ENCODE data around the gene CCDC142. TPM values are rescaled to one million over a fixed set of nuclear protein-coding genes. Genes with fewer than 3 reads are reported as not detected.

Gene CCDC142
- total and polyA plus RNA-seq, 9 of the 15 experiments (the other 6 are each of a cell fraction or from before 2014, with no cell fraction given), result 0.55 to 11.7 (median 7.2) TPM

DNA sequence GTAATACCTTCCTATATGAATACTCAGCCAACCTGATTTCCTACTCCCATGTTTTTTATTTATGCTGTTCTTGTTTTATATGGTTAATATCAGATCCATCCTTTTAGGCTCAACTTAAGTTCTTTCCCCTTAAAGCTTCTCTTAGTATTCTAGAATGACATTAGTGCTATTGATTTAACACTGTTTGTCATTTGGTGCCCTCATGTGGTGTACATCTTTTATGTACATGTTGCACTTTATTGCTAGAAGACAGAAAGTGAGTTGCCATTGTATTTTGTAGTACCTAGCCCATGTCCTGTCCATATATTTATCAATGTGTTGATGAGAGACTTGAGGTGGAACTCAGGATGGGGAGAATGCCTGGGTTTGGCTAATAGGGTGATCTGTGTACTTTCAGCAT, 49.4 kb upstream of the CCDC142 start:
- BruUV-seq (replicated peaks), result no TSS peak
- H2AFZ ChIP-seq (ENCODE audit: low read depth, low read length), result no peak overlapping the region
- H3K27ac ChIP-seq (ENCODE audit: extremely low read depth, low read depth, low read length), result no peak overlapping the region
- H3K9ac ChIP-seq (ENCODE audit: insufficient read depth in 1 of 2, low read depth in 2 of 2, low read length in 2 of 2), result no peak overlapping the region
- peak in 1 of 4 experiments; percentile 41 for DNase-seq (ENCODE audit: extremely low read depth in 1 of 4, low spot score in 3 of 4)
- no peak overlapping the region for H3K4me3 ChIP-seq
- peaks cover 5% of the 10 kb centered on the region; the same call in 1 of the 2 replicates for H4K20me1 ChIP-seq (replicated peaks; ENCODE audit: control insufficient read depth, insufficient read depth, low read length)
- peaks cover 49% of the 10 kb centered on the region for H3K36me3 ChIP-seq (ENCODE audit: control insufficient read depth, insufficient read depth, low read length)
- ChIA-PET CTCF (ENCODE audit: low intra/inter-chr PET ratio) (interaction anchor here (0.7 to 2.0 kb wide), 6 partner anchors 49 to 1044 kb away, joined by 3 to 12 read pairs (median 4); partner anchors contain the start of genes CCDC142 and TTC31), POLR2A (interaction anchor here (0.9 to 3.9 kb wide), 8 partner anchors 7 to 333 kb away, joined by 3 to 25 read pairs (median 8); partner anchors contain the start of genes CCDC142, TTC31 and WBP1)
- peaks cover 46% of the 10 kb centered on the region for H3K79me2 ChIP-seq (ENCODE audit: control insufficient read depth, insufficient read depth, low read length)
- in situ Hi-C loops (cut with MboI) (no loop called here), intact Hi-C loops (cut with micrococcal nuclease) (loop anchor here (1.0 to 5.0 kb wide), 4 partner anchors 49 to 280 kb away; partner anchors contain the start of gene TTC31)
- H3K27me3 ChIP-seq (ENCODE audit: control insufficient read depth in 2 of 2, insufficient read depth in 2 of 2, low read length in 2 of 2), result no peaks in the 10 kb centered on the region
- H3K9me1 ChIP-seq (ENCODE audit: control insufficient read depth, insufficient read depth, low read length), result peaks cover 3% of the 10 kb centered on the region
- peak overlapping the region; percentile 97 for H3K4me2 ChIP-seq (ENCODE audit: insufficient read depth, low read length)
- ATAC-seq, result no peak
- H3K4me1 ChIP-seq (replicated peaks in 1 of 2; ENCODE audit: control insufficient read depth in 2 of 2, insufficient read depth in 2 of 2, low read length in 2 of 2), result peaks cover 28 to 45% of the 10 kb centered on the region in 2 experiments
- no peaks in the 10 kb centered on the region for H3K9me3 ChIP-seq (replicated peaks; ENCODE audit: control insufficient read depth, insufficient read depth, low read depth, low read length)
- no peak for FAIRE-seq
- no peak for TF ChIP-seq GTF2F1 (IDR thresholded peaks at IDR 0.05; ENCODE audit: low read depth, low read length)
- no peak for TF ChIP-seq POLR2A (conservative IDR thresholded peaks at IDR 0.05)
- TF ChIP-seq BMI1 (IDR thresholded peaks at IDR 0.05; ENCODE audit: low read length), result no peak
- TF ChIP-seq C11orf30 (IDR thresholded peaks at IDR 0.05; ENCODE audit: low read depth), result peak; percentile 71
- TF ChIP-seq THRAP3 (IDR thresholded peaks at IDR 0.05; ENCODE audit: borderline replicate concordance), result no peak
- TF ChIP-seq PHB2 (IDR thresholded peaks at IDR 0.05; ENCODE audit: low read depth), result no peak
- TF ChIP-seq, protein P1, sequence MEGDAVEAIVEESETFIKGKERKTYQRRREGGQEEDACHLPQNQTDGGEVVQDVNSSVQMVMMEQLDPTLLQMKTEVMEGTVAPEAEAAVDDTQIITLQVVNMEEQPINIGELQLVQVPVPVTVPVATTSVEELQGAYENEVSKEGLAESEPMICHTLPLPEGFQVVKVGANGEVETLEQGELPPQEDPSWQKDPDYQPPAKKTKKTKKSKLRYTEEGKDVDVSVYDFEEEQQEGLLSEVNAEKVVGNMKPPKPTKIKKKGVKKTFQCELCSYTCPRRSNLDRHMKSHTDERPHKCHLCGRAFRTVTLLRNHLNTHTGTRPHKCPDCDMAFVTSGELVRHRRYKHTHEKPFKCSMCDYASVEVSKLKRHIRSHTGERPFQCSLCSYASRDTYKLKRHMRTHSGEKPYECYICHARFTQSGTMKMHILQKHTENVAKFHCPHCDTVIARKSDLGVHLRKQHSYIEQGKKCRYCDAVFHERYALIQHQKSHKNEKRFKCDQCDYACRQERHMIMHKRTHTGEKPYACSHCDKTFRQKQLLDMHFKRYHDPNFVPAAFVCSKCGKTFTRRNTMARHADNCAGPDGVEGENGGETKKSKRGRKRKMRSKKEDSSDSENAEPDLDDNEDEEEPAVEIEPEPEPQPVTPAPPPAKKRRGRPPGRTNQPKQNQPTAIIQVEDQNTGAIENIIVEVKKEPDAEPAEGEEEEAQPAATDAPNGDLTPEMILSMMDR (IDR thresholded peaks at IDR 0.05 in 2 of 3, conservative IDR thresholded peaks at IDR 0.05 in 1 of 3; ENCODE audit: insufficient read depth in 2 of 3, low read depth in 1 of 3, low read length in 3 of 3), result peak; percentile 37 to 63 (median 44); a peak in 5 of 6 replicates
- TF ChIP-seq ESRRA (IDR thresholded peaks at IDR 0.05; ENCODE audit: borderline replicate concordance, low read depth), result no peak
- TF ChIP-seq RAD21 (CRISPR knock-in tag; conservative IDR thresholded peaks at IDR 0.05 in 1 of 2, IDR thresholded peaks at IDR 0.05 in 1 of 2), result peak; percentile 73 to 82
- TF ChIP-seq, protein P2, sequence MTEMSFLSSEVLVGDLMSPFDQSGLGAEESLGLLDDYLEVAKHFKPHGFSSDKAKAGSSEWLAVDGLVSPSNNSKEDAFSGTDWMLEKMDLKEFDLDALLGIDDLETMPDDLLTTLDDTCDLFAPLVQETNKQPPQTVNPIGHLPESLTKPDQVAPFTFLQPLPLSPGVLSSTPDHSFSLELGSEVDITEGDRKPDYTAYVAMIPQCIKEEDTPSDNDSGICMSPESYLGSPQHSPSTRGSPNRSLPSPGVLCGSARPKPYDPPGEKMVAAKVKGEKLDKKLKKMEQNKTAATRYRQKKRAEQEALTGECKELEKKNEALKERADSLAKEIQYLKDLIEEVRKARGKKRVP (CRISPR knock-in tag; IDR thresholded peaks at IDR 0.05), result no peak
- peak; percentile 67 for TF ChIP-seq MAFG (tag; conservative IDR thresholded peaks at IDR 0.05)
- TF ChIP-seq, protein P3, sequence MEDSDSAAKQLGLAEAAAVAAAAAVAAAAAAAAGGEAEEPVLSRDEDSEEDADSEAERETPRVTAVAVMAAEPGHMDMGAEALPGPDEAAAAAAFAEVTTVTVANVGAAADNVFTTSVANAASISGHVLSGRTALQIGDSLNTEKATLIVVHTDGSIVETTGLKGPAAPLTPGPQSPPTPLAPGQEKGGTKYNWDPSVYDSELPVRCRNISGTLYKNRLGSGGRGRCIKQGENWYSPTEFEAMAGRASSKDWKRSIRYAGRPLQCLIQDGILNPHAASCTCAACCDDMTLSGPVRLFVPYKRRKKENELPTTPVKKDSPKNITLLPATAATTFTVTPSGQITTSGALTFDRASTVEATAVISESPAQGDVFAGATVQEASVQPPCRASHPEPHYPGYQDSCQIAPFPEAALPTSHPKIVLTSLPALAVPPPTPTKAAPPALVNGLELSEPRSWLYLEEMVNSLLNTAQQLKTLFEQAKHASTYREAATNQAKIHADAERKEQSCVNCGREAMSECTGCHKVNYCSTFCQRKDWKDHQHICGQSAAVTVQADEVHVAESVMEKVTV (CRISPR knock-in tag; IDR thresholded peaks at IDR 0.05), result peak; percentile 69; the same call in 1 of the 2 replicates
- TF ChIP-seq ZZZ3 (IDR thresholded peaks at IDR 0.05), result no peak
- no peak for TF ChIP-seq MTF1 (CRISPR knock-in tag; IDR thresholded peaks at IDR 0.05; ENCODE audit: borderline replicate concordance)
- TF ChIP-seq, protein P4, sequence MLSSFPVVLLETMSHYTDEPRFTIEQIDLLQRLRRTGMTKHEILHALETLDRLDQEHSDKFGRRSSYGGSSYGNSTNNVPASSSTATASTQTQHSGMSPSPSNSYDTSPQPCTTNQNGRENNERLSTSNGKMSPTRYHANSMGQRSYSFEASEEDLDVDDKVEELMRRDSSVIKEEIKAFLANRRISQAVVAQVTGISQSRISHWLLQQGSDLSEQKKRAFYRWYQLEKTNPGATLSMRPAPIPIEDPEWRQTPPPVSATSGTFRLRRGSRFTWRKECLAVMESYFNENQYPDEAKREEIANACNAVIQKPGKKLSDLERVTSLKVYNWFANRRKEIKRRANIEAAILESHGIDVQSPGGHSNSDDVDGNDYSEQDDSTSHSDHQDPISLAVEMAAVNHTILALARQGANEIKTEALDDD (IDR thresholded peaks at IDR 0.05), result no peak

All from K562 (cell line).